ENCODE results near the gene DHX8.
A peak's percentile ranks its signal among the peaks of the same experiment; 100 is the strongest.

Gene DHX8

DNA sequence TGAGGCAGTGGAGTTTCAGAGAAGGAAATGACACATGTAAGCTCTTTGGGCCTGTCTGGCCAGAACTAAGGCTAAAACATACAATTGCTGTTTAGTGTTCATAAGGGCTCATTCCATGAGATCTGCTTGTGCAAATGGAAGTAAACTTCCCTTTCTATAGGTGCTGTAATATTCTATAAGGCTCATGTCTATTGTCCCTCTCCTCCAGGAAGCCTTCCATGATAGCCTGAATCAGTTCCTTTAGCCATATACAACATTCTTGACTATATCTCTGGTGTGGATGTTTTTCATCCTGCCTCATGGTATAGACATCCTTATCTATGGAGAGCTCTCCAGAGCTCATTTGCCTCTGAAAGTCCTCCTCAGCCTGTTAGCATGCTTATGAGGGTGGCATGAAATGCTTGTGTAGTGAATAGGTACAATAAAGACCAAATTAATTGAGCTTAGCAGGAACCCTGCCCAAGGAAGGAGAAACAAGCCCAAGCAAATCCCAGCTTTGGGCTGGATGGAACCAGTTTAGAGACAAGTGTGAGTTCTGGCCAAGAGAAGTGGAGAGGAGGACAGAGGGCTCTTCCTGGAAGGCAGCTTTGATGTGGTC lies 64.0 kb downstream of the DHX8 start:
- H3K9me3 ChIP-seq (ENCODE audit: control insufficient read depth, insufficient read depth, low read depth, low read length), result no peaks in the 10 kb centered on the region
- H3K4me3 ChIP-seq (ENCODE audit: low read depth, low read length), result no peak overlapping the region
- no peaks in the 10 kb centered on the region; the same call in 1 of the 2 replicates for H3K27me3 ChIP-seq (ENCODE audit: control insufficient read depth, insufficient read depth, low read length)
- H3K4me1 ChIP-seq (ENCODE audit: control insufficient read depth, insufficient read depth, low read length), result peaks cover 43% of the 10 kb centered on the region
- no peak overlapping the region for H3K27ac ChIP-seq (ENCODE audit: low read depth, low read length)
- no peaks in the 10 kb centered on the region for H3K36me3 ChIP-seq (ENCODE audit: control insufficient read depth, insufficient read depth, low read length)
- H3K9ac ChIP-seq (ENCODE audit: low read length), result no peak overlapping the region

DNA sequence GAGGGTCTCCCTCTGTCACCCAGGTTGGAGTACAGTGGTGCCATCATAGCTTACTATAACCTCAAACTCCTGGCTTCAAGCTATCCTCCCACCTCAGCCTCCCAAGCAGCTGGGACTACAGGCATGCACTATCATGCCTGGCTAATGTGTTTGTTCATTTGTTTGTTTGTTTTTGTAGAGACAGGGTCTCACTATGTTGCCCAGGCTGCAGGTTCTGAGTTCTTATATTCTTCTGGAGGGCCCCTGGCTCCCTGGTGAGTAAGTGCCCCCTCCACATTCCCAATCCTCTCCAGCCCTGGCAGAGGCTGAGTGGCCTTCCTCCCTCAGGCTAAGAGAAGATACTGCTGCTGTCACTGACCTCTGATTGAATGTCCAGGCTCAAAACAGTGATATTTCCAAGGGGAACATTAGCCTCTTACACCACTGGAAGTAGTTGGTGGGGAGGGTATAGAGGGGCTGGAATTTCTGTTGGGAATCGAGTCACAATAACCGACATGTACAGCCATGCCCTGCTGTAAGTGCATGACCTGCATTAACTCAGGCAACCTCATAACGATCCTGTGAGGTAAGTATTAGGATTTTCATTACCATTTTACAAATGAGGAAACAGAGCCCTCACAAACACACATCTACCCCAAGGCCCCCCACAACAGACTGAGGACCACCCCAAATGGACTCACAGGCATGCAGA lies 65.1 kb downstream of the DHX8 start:
- Histone ChIP-seq H3K36me3 (ENCODE audit: control insufficient read depth, insufficient read depth, low read length) (no peaks in the 10 kb centered on the region), H3K27me3 (ENCODE audit: control insufficient read depth, insufficient read depth, low read length) (no peaks in the 10 kb centered on the region; the same call in 1 of the 2 replicates), H3K27ac (ENCODE audit: low read depth, low read length) (no peak overlapping the region), H3K4me1 (ENCODE audit: control insufficient read depth, insufficient read depth, low read length) (peaks cover 38% of the 10 kb centered on the region), H3K9ac (ENCODE audit: low read length) (no peak overlapping the region), H3K4me3 (ENCODE audit: low read depth, low read length) (no peak overlapping the region), H3K9me3 (ENCODE audit: control insufficient read depth, insufficient read depth, low read depth, low read length) (no peaks in the 10 kb centered on the region)

DNA sequence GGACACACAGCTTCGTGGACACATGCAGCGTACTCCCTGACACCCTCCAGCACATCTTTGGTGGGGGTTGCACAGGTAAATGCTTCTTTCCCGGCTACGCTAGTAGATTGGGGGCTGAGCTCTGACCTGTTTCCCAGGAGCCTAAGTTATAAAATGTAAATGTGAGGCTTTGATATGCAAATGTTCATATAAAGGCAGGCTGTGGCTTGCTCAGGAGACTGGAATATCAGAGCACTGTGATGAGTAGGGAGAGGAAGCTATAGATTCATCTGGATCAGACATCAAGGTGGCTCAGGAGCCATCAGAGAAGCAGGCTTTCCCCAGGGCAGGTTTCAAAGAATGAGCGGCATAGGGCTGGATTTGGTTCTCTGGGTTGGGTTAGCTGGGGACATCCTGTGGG lies 65.7 kb downstream of the DHX8 start:
- Histone ChIP-seq H3K4me1 (ENCODE audit: control insufficient read depth, insufficient read depth, low read length) (peaks cover 42% of the 10 kb centered on the region), H3K4me3 (ENCODE audit: low read depth, low read length) (no peak overlapping the region), H3K27ac (ENCODE audit: low read depth, low read length) (no peak overlapping the region), H3K9me3 (ENCODE audit: control insufficient read depth, insufficient read depth, low read depth, low read length) (no peaks in the 10 kb centered on the region), H3K36me3 (ENCODE audit: control insufficient read depth, insufficient read depth, low read length) (no peaks in the 10 kb centered on the region), H3K27me3 (ENCODE audit: control insufficient read depth, insufficient read depth, low read length) (no peaks in the 10 kb centered on the region; the same call in 1 of the 2 replicates), H3K9ac (ENCODE audit: low read length) (no peak overlapping the region)

DNA sequence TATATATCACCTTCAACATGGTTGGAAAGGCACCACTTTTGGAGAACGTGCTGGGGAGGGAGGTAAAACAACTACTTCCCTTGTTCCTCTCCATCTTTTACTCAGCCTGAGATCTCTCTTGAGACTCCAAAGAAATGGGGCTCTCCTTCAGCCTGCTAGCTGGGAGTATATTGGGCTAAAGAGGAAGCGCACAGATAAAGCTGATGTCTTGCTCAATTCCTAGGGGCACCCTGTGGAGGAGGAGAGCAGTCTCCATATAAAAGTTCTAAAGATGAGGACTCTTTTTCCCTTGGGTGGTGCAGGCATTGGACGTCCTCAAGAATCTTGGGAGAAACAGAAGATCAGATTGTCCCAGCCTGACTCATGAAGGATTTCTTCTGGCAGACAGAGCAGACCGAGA lies 67.0 kb downstream of the DHX8 start:
- Histone ChIP-seq H3K27me3 (ENCODE audit: control insufficient read depth, insufficient read depth, low read length) (no peaks in the 10 kb centered on the region; the same call in 1 of the 2 replicates), H3K27ac (ENCODE audit: low read depth, low read length) (no peak overlapping the region), H3K36me3 (ENCODE audit: control insufficient read depth, insufficient read depth, low read length) (no peaks in the 10 kb centered on the region), H3K9ac (ENCODE audit: low read length) (no peak overlapping the region), H3K9me3 (ENCODE audit: control insufficient read depth, insufficient read depth, low read depth, low read length) (no peaks in the 10 kb centered on the region), H3K4me1 (ENCODE audit: control insufficient read depth, insufficient read depth, low read length) (peaks cover 48% of the 10 kb centered on the region), H3K4me3 (ENCODE audit: low read depth, low read length) (no peak overlapping the region)

DNA sequence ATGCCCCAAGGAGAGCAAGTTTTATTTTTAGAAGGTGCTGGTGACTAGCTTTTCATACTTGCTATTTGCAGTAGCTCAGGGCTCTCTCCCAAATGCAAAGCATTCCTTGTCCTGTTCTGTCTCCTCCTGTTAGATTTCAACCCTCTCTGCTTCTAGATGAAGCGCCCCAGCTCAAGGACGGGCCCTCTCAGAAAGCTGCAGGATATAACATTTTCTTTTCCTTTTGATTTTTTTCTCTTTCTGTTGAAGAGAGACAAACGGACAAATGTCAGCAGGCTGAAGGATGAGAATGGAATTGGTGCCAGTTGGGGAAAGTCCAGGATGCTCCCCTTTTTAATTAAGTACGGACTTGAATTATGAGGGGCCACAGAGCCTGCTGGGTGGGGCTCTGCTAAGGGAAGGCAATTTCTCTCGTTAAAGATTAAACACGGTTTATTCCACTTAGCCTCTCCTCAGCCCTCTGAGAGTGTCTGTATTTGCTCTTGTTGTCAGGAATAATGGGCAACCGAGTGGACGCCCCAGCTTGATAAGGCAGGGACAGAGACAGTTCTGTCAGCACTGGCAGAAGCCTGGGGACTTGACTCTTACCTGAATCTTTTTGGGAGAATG lies 68.6 kb downstream of the DHX8 start:
- Histone ChIP-seq H3K4me3 (ENCODE audit: low read depth, low read length) (no peak overlapping the region), H3K27ac (ENCODE audit: low read depth, low read length) (no peak overlapping the region), H3K9ac (ENCODE audit: low read length) (no peak overlapping the region), H3K4me1 (ENCODE audit: control insufficient read depth, insufficient read depth, low read length) (peaks cover 43% of the 10 kb centered on the region), H3K27me3 (ENCODE audit: control insufficient read depth, insufficient read depth, low read length) (no peaks in the 10 kb centered on the region; the same call in 1 of the 2 replicates), H3K9me3 (ENCODE audit: control insufficient read depth, insufficient read depth, low read depth, low read length) (no peaks in the 10 kb centered on the region), H3K36me3 (ENCODE audit: control insufficient read depth, insufficient read depth, low read length) (no peaks in the 10 kb centered on the region)

DNA sequence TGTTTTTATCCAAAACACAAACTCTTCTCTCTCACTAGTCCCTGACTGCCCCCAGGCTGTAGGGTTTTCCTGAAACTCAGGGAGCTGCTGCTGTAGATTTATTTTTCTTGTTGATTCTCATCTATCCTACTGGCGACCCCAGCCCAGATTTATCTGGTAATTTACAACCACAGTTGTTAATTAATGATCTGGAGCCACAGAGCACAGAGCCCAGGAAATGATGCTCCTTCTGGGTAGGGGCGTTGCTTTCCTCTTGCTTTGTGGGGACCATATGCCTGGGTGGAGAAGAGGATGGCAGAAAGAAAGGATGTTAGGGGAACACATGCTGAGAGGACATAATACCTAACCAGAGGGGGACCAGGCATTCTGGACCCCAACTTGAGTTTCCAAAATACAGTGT lies 69.8 kb downstream of the DHX8 start:
- Histone ChIP-seq H3K9ac (ENCODE audit: low read length) (no peak overlapping the region), H3K27me3 (ENCODE audit: control insufficient read depth, insufficient read depth, low read length) (no peaks in the 10 kb centered on the region), H3K27ac (ENCODE audit: low read depth, low read length) (no peak overlapping the region), H3K9me3 (ENCODE audit: control insufficient read depth, insufficient read depth, low read depth, low read length) (no peaks in the 10 kb centered on the region), H3K36me3 (ENCODE audit: control insufficient read depth, insufficient read depth, low read length) (no peaks in the 10 kb centered on the region), H3K4me1 (ENCODE audit: control insufficient read depth, insufficient read depth, low read length) (peaks cover 35% of the 10 kb centered on the region), H3K4me3 (ENCODE audit: low read depth, low read length) (no peak overlapping the region)

DNA sequence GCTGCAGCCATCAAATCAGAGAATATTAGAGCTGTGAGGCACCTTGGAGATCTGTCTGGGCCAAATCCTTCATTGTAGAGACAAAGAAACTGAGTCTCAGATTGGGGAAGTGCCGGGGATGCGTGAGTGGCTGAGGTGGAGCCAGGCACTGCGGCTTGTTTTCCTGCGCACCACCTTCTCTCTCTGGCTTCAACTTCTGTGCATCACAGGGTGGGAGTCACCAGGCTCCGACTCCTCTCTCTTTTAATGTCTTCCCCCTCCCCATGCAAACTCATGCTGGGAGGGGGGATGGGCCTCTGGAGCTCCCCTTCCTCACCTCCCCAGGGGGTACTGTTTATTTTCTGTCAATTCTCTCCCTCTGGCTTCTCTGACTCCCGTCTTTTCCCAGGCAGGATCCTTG lies 71.1 kb downstream of the DHX8 start:
- H3K4me1 ChIP-seq (ENCODE audit: control insufficient read depth, insufficient read depth, low read length), result peaks cover 36% of the 10 kb centered on the region
- no peaks in the 10 kb centered on the region for H3K27me3 ChIP-seq (ENCODE audit: control insufficient read depth, insufficient read depth, low read length)
- H3K9ac ChIP-seq (ENCODE audit: low read length), result no peak overlapping the region
- H3K9me3 ChIP-seq (ENCODE audit: control insufficient read depth, insufficient read depth, low read depth, low read length), result no peaks in the 10 kb centered on the region
- no peak overlapping the region for H3K27ac ChIP-seq (ENCODE audit: low read depth, low read length)
- 0 out of 2 replicates have a peak overlapping the region, but pooled peaks have one; percentile 23 for H3K4me3 ChIP-seq (ENCODE audit: low read depth, low read length)
- H3K36me3 ChIP-seq (ENCODE audit: control insufficient read depth, insufficient read depth, low read length), result no peaks in the 10 kb centered on the region

DNA sequence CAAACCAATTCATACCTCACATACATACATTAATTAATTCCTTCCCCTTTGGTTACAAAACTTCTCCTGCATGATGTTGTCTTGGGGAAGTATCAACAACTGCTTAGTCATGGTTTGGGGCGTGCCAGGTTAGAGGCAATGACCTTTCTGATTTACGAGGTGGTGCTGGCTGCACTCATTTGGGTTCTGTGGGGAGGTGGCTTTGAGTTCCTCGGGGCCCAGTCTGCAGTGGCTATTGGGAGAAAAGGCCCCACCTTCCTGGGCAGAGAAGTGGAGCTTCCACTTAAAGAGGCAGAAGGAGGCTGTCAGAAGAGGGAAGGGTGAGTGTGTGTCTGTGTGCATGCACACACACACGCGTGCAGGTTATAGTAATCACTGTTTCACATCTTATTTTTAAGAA lies 72.5 kb downstream of the DHX8 start:
- Histone ChIP-seq H3K27ac (ENCODE audit: low read depth, low read length) (no peak overlapping the region), H3K27me3 (ENCODE audit: control insufficient read depth, insufficient read depth, low read length) (peaks cover 4% of the 10 kb centered on the region; the same call in 1 of the 2 replicates), H3K9ac (ENCODE audit: low read length) (no peak overlapping the region), H3K36me3 (ENCODE audit: control insufficient read depth, insufficient read depth, low read length) (no peaks in the 10 kb centered on the region), H3K4me3 (ENCODE audit: low read depth, low read length) (no peak overlapping the region), H3K4me1 (ENCODE audit: control insufficient read depth, insufficient read depth, low read length) (peaks cover 34% of the 10 kb centered on the region), H3K9me3 (ENCODE audit: control insufficient read depth, insufficient read depth, low read depth, low read length) (no peaks in the 10 kb centered on the region)

DNA sequence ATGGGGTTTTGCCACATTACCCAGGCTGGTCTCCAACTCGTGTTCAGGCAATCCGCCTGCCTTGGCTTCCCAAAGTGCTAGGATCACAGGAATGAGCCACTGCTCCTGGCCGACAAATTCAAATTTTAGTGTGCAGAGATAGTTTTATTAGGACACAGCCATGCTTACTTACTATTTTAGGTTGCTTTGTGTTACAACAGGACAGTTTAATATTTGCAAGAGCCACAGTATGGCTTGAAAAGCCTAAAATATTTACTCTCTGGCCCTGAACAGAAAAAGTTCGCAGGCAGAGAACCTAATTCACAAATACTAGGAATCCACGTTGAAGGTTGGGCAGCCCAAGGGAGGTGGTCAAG lies 75.0 kb downstream of the DHX8 start:
- Histone ChIP-seq H3K9ac (ENCODE audit: low read length) (no peak overlapping the region), H3K4me3 (ENCODE audit: low read depth, low read length) (no peak overlapping the region), H3K27ac (ENCODE audit: low read depth, low read length) (no peak overlapping the region)

DNA sequence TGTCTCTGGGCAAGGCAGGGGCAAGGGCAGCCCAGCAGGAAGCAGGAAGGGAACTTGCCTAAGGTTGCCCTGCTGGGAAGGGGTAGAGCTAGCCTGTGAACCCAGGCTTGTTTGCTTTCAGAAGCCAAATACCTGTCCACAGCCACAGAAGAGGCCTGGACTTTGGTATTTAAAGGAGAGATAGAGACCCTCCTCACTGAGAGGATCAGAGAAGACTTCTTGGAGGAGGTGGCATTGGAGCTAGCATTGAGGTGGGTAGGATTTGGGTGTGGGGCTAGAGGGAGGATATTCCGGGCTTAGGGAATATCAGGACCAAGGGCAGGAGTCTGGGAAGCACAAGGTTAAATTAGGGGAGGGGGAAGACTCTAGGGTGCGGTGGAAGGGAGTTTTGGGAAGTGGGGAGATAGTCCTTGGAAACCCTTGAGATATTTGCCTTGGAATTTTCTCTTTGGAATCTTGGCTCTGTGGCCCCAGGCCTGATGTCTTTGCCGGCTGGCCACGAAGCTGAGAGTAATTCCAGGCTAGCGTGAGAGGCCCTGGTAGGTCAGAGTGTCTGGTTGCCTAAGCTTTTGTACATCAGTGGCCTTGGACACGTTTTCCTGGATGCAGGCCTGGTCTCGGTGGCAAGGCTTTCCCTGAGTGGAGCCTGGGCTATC lies 75.5 kb downstream of the DHX8 start:
- Histone ChIP-seq H3K27me3 (ENCODE audit: control insufficient read depth, insufficient read depth, low read length) (peaks cover 4% of the 10 kb centered on the region; the same call in 1 of the 2 replicates), H3K4me1 (ENCODE audit: control insufficient read depth, insufficient read depth, low read length) (peaks cover 45% of the 10 kb centered on the region), H3K36me3 (ENCODE audit: control insufficient read depth, insufficient read depth, low read length) (no peaks in the 10 kb centered on the region), H3K9ac (ENCODE audit: low read length) (no peak overlapping the region), H3K9me3 (ENCODE audit: control insufficient read depth, insufficient read depth, low read depth, low read length) (no peaks in the 10 kb centered on the region), H3K27ac (ENCODE audit: low read depth, low read length) (no peak overlapping the region), H3K4me3 (ENCODE audit: low read depth, low read length) (no peak overlapping the region)

More for the DNA sequence above, 75.0 kb downstream of the DHX8 start:
- Histone ChIP-seq H3K9me3 (ENCODE audit: control insufficient read depth, insufficient read depth, low read depth, low read length) (no peaks in the 10 kb centered on the region), H3K27me3 (ENCODE audit: control insufficient read depth, insufficient read depth, low read length) (peaks cover 4% of the 10 kb centered on the region; the same call in 1 of the 2 replicates), H3K4me1 (ENCODE audit: control insufficient read depth, insufficient read depth, low read length) (peaks cover 47% of the 10 kb centered on the region), H3K36me3 (ENCODE audit: control insufficient read depth, insufficient read depth, low read length) (no peaks in the 10 kb centered on the region)
